OCI-LY1 (cell line): ENCODE data around the gene TBC1D9B.
"Not testable (repeated sequence)": the region's sequence is repeated elsewhere in the genome, so short reads cannot be mapped to it uniquely, and the experiment has no call there.

ENCODE experiments used
- H2AFZ ChIP-seq: fragments of 200-600 bp; sonication (generic), shearing (Covaris generic); 2 replicates; pipeline ENCODE4 v1.6.0; 2014; ENCODE audit warnings: antibody characterized with exemption, mild to moderate bottlenecking, low read length
- H3F3A ChIP-seq: fragments of 200-600 bp; sonication (generic), shearing (Covaris generic); 2 replicates; pipeline ENCODE4 v1.6.0; 2014; ENCODE audit warnings: mild to moderate bottlenecking, antibody characterized with exemption, low read length, moderate library complexity; ENCODE audit not compliant: insufficient read depth
- H3K27ac ChIP-seq: fragments of 200-600 bp; sonication (generic); 2 replicates; pipeline ENCODE4 v1.5.1; 2014; ENCODE audit warnings: low read length, mixed run types, mild to moderate bottlenecking, low read depth; ENCODE audit not compliant: poor library complexity, severe bottlenecking
- H3K27me3 ChIP-seq: fragments of 200-600 bp; sonication (generic); 2 replicates; pipeline ENCODE4 v1.6.0; 2014; ENCODE audit warnings: antibody characterized with exemption, mild to moderate bottlenecking, low read length, moderate library complexity; ENCODE audit not compliant: insufficient read depth
- H3K36me3 ChIP-seq: fragments of 200-600 bp; sonication (generic); 2 replicates; pipeline ENCODE4 v1.6.1; 2014; ENCODE audit warnings: mild to moderate bottlenecking, antibody characterized with exemption, low read length, moderate library complexity, mixed read lengths; ENCODE audit not compliant: insufficient read depth
- H3K4me1 ChIP-seq: fragments of 200-600 bp; sonication (generic); 2 replicates; pipeline ENCODE4 v1.5.1; 2014; ENCODE audit warnings: mild to moderate bottlenecking, low read length, moderate library complexity; ENCODE audit not compliant: insufficient read depth, severe bottlenecking
- H3K4me2 ChIP-seq: fragments of 200-600 bp; sonication (generic), shearing (Covaris generic); 2 replicates; pipeline ENCODE4 v1.6.1; 2014; ENCODE audit warnings: low read length
- H3K4me3 ChIP-seq: fragments of 200-600 bp; sonication (generic); 2 replicates; pipeline ENCODE4 v1.5.1; 2014; ENCODE audit warnings: low read length, low read depth, mild to moderate bottlenecking, mixed read lengths; ENCODE audit not compliant: poor library complexity, severe bottlenecking
- H3K79me2 ChIP-seq: fragments of 200-600 bp; shearing (Covaris generic); 2 replicates; pipeline ENCODE4 v1.6.1; 2016; ENCODE audit warnings: mixed run types, low read length, mixed read lengths; ENCODE audit not compliant: insufficient read depth
- H3K9ac ChIP-seq: fragments of 200-600 bp; sonication (generic), shearing (Covaris generic); 2 replicates; pipeline ENCODE4 v1.6.1; 2014; ENCODE audit warnings: mild to moderate bottlenecking, low read length, mixed read lengths
- H3K9me2 ChIP-seq: fragments of 200-600 bp; sonication (generic), shearing (Covaris generic); 2 replicates; pipeline ENCODE4 v1.6.1; 2014; ENCODE audit warnings: low read depth, mild to moderate bottlenecking, low read length, mixed read lengths
- H3K9me3 ChIP-seq: fragments of 200-600 bp; shearing (Covaris generic); 2 replicates; pipeline ENCODE4 v1.6.1; 2014; ENCODE audit warnings: low read length, mixed read lengths
- H4K20me1 ChIP-seq: fragments of 200-600 bp; sonication (generic), shearing (Covaris generic); 2 replicates; pipeline ENCODE4 v1.6.0; 2016; ENCODE audit warnings: mild to moderate bottlenecking, low read length; ENCODE audit not compliant: insufficient read depth
- EZH2 ChIP-seq: fragments of 200-600 bp; sonication (generic), shearing (Covaris generic); IDR thresholded peaks from 2 replicates; pipeline ENCODE4 v1.8.0; 2017; ENCODE audit warnings: borderline replicate concordance, mixed run types, mild to moderate bottlenecking, antibody characterized with exemption, low read length, moderate library complexity, mixed read lengths
- TF ChIP-seq, protein P1 (sequence below): fragments of 200-600 bp; sonication (generic), shearing (Covaris generic); IDR thresholded peaks from 2 replicates; pipeline ENCODE4 v1.5.1; 2017; ENCODE audit warnings: mild to moderate bottlenecking, antibody characterized with exemption, low read length, moderate library complexity, mixed read lengths

Gene TBC1D9B

DNA sequence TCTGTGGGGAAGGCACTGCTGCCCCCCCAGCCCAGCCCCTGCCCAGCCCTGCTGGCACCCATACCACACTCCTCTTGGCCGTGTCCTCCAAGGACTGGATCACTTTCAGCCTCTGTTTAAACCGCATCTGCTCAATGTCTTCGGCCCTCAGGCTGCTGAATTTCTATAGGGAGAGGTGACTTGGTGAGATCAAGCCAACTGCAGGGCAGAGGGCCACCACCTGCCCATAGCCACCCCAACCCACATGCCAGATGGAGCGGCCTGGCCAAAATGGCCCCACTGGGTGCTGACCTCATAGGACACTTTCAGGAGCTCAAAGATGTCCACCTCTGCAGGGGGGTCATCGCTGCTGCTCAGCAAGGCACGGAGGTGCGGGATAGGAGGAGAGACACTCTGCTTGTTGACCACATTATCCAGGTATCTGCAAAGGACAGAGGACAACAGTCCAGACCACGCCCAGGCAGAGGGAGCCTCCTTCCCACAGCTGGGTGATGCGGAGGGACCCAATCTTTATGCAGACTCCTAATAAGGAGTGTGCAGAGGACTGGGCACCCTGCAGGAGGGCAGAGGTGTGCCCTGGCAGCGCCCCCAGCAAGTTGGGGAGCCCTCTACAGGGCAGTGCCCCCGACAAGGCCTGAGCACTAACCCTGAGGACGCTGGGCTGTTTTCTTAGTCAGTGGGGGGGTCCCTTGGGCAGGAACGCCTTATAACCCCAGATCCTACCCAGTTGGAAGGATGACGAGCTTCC lies 34.7 kb downstream of the TBC1D9B start:
- TF ChIP-seq, protein P1, sequence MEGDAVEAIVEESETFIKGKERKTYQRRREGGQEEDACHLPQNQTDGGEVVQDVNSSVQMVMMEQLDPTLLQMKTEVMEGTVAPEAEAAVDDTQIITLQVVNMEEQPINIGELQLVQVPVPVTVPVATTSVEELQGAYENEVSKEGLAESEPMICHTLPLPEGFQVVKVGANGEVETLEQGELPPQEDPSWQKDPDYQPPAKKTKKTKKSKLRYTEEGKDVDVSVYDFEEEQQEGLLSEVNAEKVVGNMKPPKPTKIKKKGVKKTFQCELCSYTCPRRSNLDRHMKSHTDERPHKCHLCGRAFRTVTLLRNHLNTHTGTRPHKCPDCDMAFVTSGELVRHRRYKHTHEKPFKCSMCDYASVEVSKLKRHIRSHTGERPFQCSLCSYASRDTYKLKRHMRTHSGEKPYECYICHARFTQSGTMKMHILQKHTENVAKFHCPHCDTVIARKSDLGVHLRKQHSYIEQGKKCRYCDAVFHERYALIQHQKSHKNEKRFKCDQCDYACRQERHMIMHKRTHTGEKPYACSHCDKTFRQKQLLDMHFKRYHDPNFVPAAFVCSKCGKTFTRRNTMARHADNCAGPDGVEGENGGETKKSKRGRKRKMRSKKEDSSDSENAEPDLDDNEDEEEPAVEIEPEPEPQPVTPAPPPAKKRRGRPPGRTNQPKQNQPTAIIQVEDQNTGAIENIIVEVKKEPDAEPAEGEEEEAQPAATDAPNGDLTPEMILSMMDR, result no peak
- no peak for TF ChIP-seq EZH2
- H4K20me1 ChIP-seq, result no peaks in the 10 kb centered on the region
- H3K79me2 ChIP-seq, result no peaks in the 10 kb centered on the region
- H3K9me3 ChIP-seq, result no peaks in the 10 kb centered on the region
- no peaks in the 10 kb centered on the region for H3K9me2 ChIP-seq
- no peak overlapping the region for H2AFZ ChIP-seq
- no peak overlapping the region for H3K27ac ChIP-seq
- H3F3A ChIP-seq, result no peaks in the 10 kb centered on the region; the same call in 1 of the 2 replicates
- H3K4me2 ChIP-seq, result no peak overlapping the region
- peaks cover 55% of the 10 kb centered on the region; the same call in 1 of the 2 replicates for H3K36me3 ChIP-seq
- no peaks in the 10 kb centered on the region for H3K4me1 ChIP-seq
- H3K9ac ChIP-seq, result no peak overlapping the region
- H3K27me3 ChIP-seq, result no peaks in the 10 kb centered on the region
- no peak overlapping the region for H3K4me3 ChIP-seq

DNA sequence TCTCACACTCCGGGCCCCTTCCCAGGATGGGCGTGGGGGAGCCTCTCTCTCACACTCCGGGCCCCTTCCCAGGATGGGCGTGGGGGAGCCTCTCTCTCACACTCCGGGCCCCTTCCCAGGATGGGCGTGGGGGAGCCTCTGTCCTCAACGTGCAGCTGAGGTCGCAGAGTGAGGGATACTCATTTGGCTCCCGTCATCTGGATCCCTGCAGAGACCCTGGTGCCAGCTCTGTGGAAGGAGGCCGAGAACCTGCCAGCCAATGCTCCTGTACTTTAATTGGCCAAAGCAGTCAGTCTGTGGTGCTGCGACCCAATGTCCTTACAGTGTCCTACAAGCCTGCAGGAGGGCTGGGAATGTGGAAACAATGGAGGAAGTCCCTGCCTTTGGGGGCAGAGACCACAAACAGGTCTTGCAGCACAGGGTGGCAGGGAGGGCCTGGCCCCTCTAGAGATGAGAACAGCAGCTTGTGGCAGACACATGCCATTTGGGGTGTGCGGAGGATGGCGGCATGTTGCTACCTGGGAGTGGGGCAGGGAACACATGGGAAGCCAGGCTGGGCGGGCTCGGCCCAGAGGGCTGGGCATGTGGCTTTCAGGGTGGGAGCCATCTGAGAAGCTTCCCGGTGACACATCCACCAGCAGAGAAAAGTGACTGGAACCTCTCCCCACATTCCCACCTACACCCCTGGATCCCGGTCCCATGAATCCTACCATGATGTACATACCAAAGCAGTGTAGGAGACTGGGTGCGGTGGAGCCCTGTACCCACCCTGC lies 35.5 kb downstream of the TBC1D9B start:
- H3K9me2 ChIP-seq, result no peaks in the 10 kb centered on the region
- no peak overlapping the region for H3K4me2 ChIP-seq
- H3K36me3 ChIP-seq, result peaks cover 50% of the 10 kb centered on the region; the same call in 1 of the 2 replicates
- H2AFZ ChIP-seq, result no peak overlapping the region
- no peaks in the 10 kb centered on the region; the same call in 1 of the 2 replicates for H3F3A ChIP-seq
- no peak overlapping the region for H3K9ac ChIP-seq
- H3K27me3 ChIP-seq, result no peaks in the 10 kb centered on the region
- H3K27ac ChIP-seq, result no peak overlapping the region
- H3K4me1 ChIP-seq, result peaks cover 3% of the 10 kb centered on the region
- no peaks in the 10 kb centered on the region for H3K9me3 ChIP-seq
- H3K79me2 ChIP-seq, result no peaks in the 10 kb centered on the region
- H3K4me3 ChIP-seq, result no peak overlapping the region
- TF ChIP-seq, protein P1, result no peak
- TF ChIP-seq EZH2, result no peak
- no peaks in the 10 kb centered on the region for H4K20me1 ChIP-seq

DNA sequence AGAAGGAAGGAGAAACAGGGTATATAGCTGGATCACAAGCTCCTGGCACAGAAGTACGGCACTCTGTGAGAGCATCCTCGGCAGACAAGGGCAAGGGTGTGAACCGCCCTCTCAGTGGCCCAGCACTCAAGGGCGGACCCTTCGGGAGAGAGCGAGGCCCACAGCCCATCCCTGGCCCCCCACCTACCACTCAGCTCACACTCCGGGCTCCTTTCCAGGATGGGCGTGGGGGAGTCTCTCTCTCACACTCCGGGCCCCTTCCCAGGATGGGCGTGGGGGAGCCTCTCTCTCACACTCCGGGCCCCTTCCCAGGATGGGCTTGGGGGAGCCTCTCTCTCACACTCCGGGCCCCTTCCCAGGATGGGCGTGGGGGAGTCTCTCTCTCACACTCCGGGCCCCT lies 36.2 kb downstream of the TBC1D9B start:
- H3K36me3 ChIP-seq, result peaks cover 52% of the 10 kb centered on the region; the same call in 1 of the 2 replicates
- not testable (repeated sequence) for H3K9me3 ChIP-seq

More for the DNA sequence above, 36.2 kb downstream of the TBC1D9B start:
- not testable (repeated sequence) for H3K9me2 ChIP-seq, H3K79me2 ChIP-seq, H3K4me2 ChIP-seq, H3K4me3 ChIP-seq, H3F3A ChIP-seq, H3K9ac ChIP-seq, H2AFZ ChIP-seq, H3K27ac ChIP-seq, H4K20me1 ChIP-seq, H3K27me3 ChIP-seq, H3K4me1 ChIP-seq
